ENCODE results near the gene MOB2. TPM values are rescaled to one million over a fixed set of nuclear protein-coding genes. Genes with fewer than 3 reads are reported as not detected.
"Not testable (repeated sequence)": the region's sequence is repeated elsewhere in the genome, so short reads cannot be mapped to it uniquely, and the experiment has no call there.

Gene MOB2
- total RNA-seq, 2 donors from 2014 or later = 39.3 to 46.5 TPM

GRCh38 chr11:1438261-1438966, 48.2 kb downstream of the MOB2 start:
- WGBS = 58% methylated on average over 19 of the region's 19 CpGs

DNA sequence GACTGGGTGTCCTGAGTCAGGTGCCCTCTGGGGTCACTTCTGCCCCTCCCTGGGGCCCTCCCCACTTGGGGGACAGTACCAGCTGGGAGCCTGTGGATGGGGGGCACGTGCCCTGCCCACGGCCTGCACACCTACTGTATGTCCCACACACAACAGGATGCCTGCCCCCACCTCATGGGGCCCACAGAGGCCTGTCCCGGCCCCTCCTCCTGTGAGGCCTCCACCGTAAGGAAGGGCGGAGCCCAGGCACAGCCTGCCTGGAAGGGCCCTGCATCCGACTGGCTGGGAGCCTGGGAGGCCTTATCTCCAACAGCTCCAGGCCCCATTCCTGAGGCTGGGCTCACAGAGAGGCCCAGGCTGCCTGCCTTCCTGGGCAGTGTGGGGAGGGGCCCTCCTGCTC, 49.1 kb downstream of the MOB2 start:
- intact Hi-C loops (cut with DNase I) = no loop called here
- no peaks in the 10 kb centered on the region for H3K4me1 ChIP-seq (replicated peaks)
- no peaks in the 10 kb centered on the region for H3K27me3 ChIP-seq (replicated peaks; ENCODE audit: insufficient read depth)
- TF ChIP-seq POLR2AphosphoS5 (IDR thresholded peaks at IDR 0.05) = no peak
- TF ChIP-seq CTCF (IDR thresholded peaks at IDR 0.05) = no peak
- TF ChIP-seq POLR2A (IDR thresholded peaks at IDR 0.05) = no peak
- WGBS = 59% methylated on average over 6 of the region's 6 CpGs
- no peaks in the 10 kb centered on the region for H3K9me3 ChIP-seq
- H3K27ac ChIP-seq = no peak overlapping the region
- H3K36me3 ChIP-seq = no peaks in the 10 kb centered on the region
- H3K4me3 ChIP-seq = no peak overlapping the region
- no peak for DNase-seq (ENCODE audit: low spot score)

More at GRCh38 chr11:1438261-1438966, 48.2 kb downstream of the MOB2 start:
- H3K4me3 ChIP-seq = no peak overlapping the region
- peaks cover 3% of the 10 kb centered on the region for H3K27me3 ChIP-seq (replicated peaks; ENCODE audit: insufficient read depth)
- H3K27ac ChIP-seq = no peak overlapping the region
- TF ChIP-seq POLR2A (IDR thresholded peaks at IDR 0.05) = no peak
- TF ChIP-seq CTCF (IDR thresholded peaks at IDR 0.05) = no peak
- no peak for TF ChIP-seq POLR2AphosphoS5 (IDR thresholded peaks at IDR 0.05)
- no peaks in the 10 kb centered on the region for H3K4me1 ChIP-seq (replicated peaks)
- intact Hi-C loops (cut with DNase I) = no loop called here
- DNase-seq (ENCODE audit: low spot score) = no peak
- H3K9me3 ChIP-seq = no peaks in the 10 kb centered on the region
- no peaks in the 10 kb centered on the region for H3K36me3 ChIP-seq

GRCh38 chr11:1436468-1437039, 50.0 kb downstream of the MOB2 start:
- intact Hi-C loops (cut with DNase I) = no loop called here
- 13% methylated on average over 8 of the region's 13 CpGs for WGBS
- Histone ChIP-seq H3K4me1 (replicated peaks) (no peaks in the 10 kb centered on the region), H3K27ac (no peak overlapping the region), H3K27me3 (replicated peaks; ENCODE audit: insufficient read depth) (no peaks in the 10 kb centered on the region), H3K4me3 (no peak overlapping the region), H3K9me3 (no peaks in the 10 kb centered on the region), H3K36me3 (no peaks in the 10 kb centered on the region)
- no peak for TF ChIP-seq POLR2A (IDR thresholded peaks at IDR 0.05)
- TF ChIP-seq POLR2AphosphoS5 (IDR thresholded peaks at IDR 0.05) = no peak
- no peak for TF ChIP-seq CTCF (IDR thresholded peaks at IDR 0.05)
- no peak for DNase-seq (ENCODE audit: low spot score)

- Histone ChIP-seq H3K4me3 (no peak overlapping the region), H3K36me3 (no peaks in the 10 kb centered on the region), H3K27ac (no peak overlapping the region), H3K9me3 (no peaks in the 10 kb centered on the region), H3K4me1 (replicated peaks) (no peaks in the 10 kb centered on the region), H3K27me3 (replicated peaks; ENCODE audit: insufficient read depth) (no peaks in the 10 kb centered on the region)
- WGBS = 8% methylated on average over 8 of the region's 29 CpGs
- TF ChIP-seq POLR2AphosphoS5 (IDR thresholded peaks at IDR 0.05) = no peak
- TF ChIP-seq POLR2A (IDR thresholded peaks at IDR 0.05) = no peak
- TF ChIP-seq CTCF (IDR thresholded peaks at IDR 0.05) = no peak
- intact Hi-C loops (cut with DNase I) = no loop called here
- DNase-seq (ENCODE audit: low spot score) = no peak
Observed at GRCh38 chr11:1435820-1436467, 50.6 kb downstream of the MOB2 start.

DNA sequence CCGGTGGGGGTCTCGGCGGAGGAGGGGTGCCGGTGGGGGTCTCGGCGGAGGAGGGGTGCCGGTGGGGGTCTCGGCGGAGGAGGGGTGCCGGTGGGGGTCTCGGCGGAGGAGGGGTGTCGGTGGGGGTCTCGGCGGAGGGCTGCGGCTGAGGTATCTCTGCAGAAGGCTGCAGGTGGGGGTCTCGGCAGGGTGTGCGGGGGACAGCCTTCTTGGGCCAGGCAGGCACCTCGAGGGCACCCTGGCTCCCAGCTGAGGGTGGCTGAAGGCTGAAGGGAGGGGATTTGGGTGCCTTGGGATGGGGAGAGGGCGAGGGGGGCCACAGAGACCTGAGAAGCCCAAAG, 51.1 kb downstream of the MOB2 start:
- intact Hi-C loops (cut with DNase I); H3K27ac ChIP-seq; DNase-seq (ENCODE audit: low spot score); H3K4me1 ChIP-seq (replicated peaks); H3K4me3 ChIP-seq; H3K9me3 ChIP-seq; H3K36me3 ChIP-seq; H3K27me3 ChIP-seq (replicated peaks; ENCODE audit: insufficient read depth): not testable (repeated sequence)
- WGBS = 89% methylated on average over 16 of the region's 20 CpGs

Data from prostate gland (tissue), 2 donors.